GM18867 (cell line): Measurements from ENCODE around the gene FILIP1L.
"Not testable (repeated sequence)": the region's sequence is repeated elsewhere in the genome, so short reads cannot be mapped to it uniquely, and the experiment has no call there.

Experiments
- ATAC-seq: cut with Tn5 transposase; IDR thresholded peaks from one replicate; pipeline ENCODE4 v1.9.1; 2021; ENCODE audit warnings: mild to moderate bottlenecking, moderate library complexity; ENCODE audit not compliant: unreplicated experiment

The FILIP1L gene

DNA sequence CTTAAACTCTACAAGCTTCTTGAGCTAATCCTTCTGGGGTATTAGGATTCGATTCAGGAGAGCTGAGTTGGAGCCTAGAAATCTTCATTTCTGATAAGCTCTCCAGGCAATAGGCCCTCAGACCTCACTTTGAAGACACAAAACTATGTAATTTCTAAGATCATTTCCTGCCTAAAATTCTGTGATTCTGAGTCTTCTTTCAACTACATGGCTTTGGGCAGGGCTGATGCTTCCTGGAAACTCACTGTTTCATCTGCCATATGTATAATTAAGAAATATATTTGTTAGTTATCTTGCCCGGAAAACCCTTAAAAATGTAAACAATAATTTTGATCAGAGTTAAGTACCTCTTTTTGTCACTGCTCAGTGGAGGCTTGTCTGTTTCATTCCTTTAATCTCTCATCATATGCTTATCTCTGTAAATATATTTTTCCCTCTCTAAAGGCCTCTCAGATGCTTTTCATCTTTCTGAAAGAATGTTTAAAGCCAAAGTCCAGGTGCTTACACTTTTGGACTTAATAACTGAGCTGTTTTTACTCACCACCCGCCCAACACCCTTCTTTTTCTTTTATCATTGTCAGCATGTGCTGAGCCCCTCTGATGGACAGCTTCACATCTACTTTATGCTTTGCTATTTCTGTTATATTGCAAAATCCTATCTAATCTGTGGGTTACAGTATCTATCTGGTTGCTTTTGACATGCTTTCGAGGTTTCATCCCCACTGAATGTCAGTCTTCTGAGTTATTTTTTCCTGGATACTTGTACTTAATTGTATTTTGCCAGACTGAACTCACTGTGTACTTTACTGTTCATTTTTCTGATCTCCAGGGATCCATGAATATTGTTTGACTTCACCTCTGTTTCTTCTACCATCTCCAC is 38.2 kb downstream of the FILIP1L start:
- no peak for ATAC-seq

DNA sequence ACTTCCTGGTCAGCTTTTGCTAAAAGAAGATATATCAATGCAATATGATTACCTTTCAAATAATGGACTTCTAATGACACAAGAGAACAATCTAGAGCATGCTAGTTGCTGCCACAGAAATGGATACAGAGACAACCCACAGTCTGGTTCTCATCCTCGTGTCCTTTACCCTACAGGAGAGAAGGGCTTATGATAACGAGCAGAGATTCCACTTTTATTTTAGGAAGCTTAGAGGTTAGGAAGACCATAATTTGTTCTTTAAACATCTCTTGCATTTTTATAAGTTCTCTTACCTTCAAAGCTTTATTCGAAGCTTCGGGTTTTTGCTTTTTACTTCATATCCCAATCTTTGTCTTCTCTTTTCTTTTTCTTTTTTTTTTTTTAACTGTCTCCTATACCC is 39.1 kb downstream of the FILIP1L start:
- ATAC-seq: no peak

- ATAC-seq: peak; percentile 41
Measured at GRCh38 chr3:100073714-100074307, 40.5 kb downstream of the FILIP1L start.

GRCh38 chr3:100073049-100073713 is 41.1 kb downstream of the FILIP1L start:
- ATAC-seq: peak; percentile 2

- peak; percentile 55 for ATAC-seq
Measured at GRCh38 chr3:100072326-100073048, 41.8 kb downstream of the FILIP1L start.

GRCh38 chr3:100069472-100069871 is 44.8 kb downstream of the FILIP1L start:
- no peak for ATAC-seq

GRCh38 chr3:100068826-100069225 is 45.5 kb downstream of the FILIP1L start:
- peak; percentile 75 for ATAC-seq

DNA sequence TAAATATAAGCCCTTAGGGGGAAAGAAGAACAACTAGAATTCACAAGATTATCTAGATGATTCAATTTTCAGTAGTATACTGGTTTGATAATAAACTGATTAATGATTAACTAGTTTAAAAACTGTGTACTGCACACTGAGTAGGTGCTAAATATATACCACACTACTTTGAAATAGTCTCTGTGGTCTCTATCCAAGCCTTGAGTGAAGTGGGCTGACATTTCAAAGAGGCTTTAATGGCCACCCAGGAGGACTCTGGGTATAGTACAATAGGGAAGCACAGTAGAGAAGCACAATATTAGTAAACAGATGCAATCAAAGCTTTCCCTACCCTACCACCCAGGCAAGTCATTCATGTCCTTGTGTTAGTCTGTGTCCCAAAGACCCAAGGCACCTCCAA is 46.7 kb downstream of the FILIP1L start:
- ATAC-seq: no peak

GRCh38 chr3:100063929-100064461 is 50.3 kb downstream of the FILIP1L start:
- no peak for ATAC-seq

GRCh38 chr3:100062665-100063064 is 51.6 kb downstream of the FILIP1L start:
- ATAC-seq: no peak

DNA sequence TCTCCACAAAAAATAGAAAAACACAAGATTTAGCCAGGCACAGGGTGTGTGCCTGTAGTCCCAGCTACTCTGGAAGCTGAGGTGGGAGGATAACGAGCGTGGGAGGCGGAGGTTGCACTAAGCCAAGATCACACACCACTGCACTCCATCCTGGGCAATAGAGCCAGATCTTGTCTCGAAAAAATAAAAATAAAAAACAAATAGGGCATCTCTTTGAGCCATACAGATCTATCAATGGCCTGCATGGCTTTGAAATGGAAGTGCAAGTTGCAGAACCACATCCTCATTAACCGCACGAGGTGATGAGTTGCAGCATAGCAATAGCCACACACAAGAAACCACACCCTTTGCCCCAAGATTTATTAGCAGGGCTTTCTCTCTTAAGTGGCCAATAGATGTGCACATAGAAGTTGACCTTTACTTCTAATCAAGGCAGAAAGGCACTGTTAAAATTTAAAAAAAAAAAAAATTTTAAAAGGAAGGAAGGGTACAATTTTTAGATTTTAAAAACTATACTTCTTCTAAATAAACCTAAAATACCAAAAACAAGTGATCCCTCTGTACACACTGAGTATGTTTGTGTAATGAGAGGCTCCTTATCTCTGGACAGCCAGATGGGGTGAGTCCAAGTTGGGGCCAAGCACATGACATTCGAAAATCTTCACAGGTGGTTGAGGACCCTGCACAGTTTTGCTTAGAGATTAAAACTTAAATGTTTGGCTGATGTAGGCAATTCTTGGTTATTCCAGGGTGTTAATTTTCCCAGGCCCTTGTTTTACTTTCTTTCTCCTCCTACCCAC is 53.4 kb downstream of the FILIP1L start:
- ATAC-seq: no peak

DNA sequence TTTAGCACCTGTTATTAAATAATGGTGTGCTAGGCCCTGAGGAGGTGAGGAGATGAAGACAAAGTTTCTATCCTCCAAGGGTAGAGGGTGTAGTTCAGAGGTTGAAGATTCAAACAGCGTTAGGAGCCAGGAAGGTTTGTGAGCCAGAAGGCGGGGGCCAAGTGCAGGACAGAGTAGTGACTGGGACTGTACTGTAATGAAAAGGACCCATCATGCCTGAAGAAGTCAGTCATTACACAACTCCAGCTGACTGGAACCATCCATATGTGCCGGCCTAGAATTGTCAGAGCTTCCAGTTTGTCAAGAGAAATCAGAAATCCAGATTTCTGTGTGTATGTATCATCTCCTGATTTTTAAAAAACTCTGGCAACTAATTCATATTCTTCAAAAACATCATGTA is 54.8 kb downstream of the FILIP1L start:
- no peak for ATAC-seq

- no peak for ATAC-seq
Measured at GRCh38 chr3:100057716-100058575, 56.4 kb downstream of the FILIP1L start.

GRCh38 chr3:100053951-100054620 is 60.2 kb downstream of the FILIP1L start:
- no peak for ATAC-seq

GRCh38 chr3:100051513-100051912 is 62.8 kb downstream of the FILIP1L start:
- ATAC-seq: not testable (repeated sequence)

DNA sequence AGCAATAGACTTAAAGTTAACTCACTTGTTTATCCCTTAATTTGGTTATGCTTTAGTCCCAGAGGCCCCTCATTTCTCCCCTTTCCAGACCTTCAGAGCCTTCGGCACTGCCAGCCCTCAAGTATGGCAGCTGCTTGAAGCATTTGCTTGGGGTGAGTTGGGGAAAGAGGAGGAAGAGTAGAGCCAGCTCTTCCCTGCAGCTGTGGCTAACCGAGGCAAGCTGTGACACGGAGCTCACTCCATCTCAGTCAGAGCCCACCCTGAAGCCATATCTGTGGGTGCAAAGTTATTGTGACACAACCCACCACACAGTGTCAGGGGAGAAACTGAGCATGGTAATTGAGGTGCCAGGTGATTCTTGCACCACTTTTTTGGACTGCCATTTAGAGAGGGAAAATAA is 66.1 kb downstream of the FILIP1L start:
- ATAC-seq: no peak

DNA sequence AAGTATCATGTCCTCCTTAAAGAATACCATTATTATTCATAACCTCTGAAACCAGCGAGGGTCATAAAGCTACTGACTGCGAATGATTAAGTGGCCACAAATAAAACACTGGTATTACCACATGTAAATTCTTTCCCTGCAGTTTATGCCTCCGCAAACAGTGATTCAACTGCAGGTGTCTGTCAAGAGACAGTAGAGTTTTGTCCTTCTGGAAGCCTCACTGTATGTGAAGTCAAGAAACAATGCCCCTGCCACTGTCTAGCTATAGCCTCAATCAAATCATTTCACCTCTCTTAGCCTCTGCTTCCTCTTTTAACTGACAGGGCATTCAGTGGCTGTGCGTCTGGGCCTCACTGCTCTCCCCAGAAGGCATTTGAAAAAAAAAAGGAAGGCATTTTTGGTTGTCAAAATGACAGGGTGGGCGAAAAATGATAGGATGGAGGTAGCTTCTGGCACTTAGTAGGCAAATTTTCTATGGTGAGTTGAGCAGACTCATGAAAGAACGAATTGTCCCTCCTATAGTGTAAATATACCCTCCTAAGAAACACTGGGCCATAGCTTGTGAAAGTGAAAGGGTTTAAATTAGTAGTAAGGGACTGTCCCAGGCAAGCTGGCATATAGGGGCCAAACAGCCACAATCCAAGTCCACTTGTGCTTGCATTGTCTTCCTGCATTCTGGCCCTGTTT is 66.7 kb downstream of the FILIP1L start:
- peak; percentile 78 for ATAC-seq

- no peak for ATAC-seq
Measured at GRCh38 chr3:100046986-100047385, 67.3 kb downstream of the FILIP1L start.
